IMR-90 (cell line): ENCODE data around the gene SNX11. TPM values are rescaled to one million over a fixed set of nuclear protein-coding genes. Genes with fewer than 3 reads are reported as not detected.
"Not testable (repeated sequence)": the region's sequence is repeated elsewhere in the genome, so short reads cannot be mapped to it uniquely, and the experiment has no call there.

Experiments used
- ATAC-seq: fragments of 200-7000 bp; cut with Tn5 transposase; 2 replicates; pipeline ENCODE4 v1.9.1; 2020; ENCODE audit warnings: low read depth, mild to moderate bottlenecking, moderate library complexity
- BruUV-seq: library from RNA; stranded (reverse); fragments of 400-500 nt; replicated peaks from 2 replicates; lab custom pipeline; 2021; lab: Mats Ljungman, UMichigan
- CTCF ChIA-PET: fragments of 300-600 bp; formaldehyde crosslinking; extraction: SDS; loops from one replicate; lab custom pipeline; 2021; ENCODE audit warnings: antibody characterized with exemption; lab: Yijun Ruan, JAX
- POLR2A ChIA-PET: fragments of 300-600 bp; sonication (Branson Sonifier 250); formaldehyde crosslinking; loops from one replicate; lab custom pipeline; 2022; ENCODE audit warnings: antibody characterized with exemption; ENCODE audit not compliant: unreplicated experiment; lab: Charles Lee
- DNase-seq: peaks from one replicate; pipeline ENCODE4 v3.0.0; 2013
- H2AFZ ChIP-seq: replicated peaks from 2 replicates; pipeline ENCODE3; 2013; ENCODE audit warnings: low read length, mild to moderate bottlenecking; ENCODE audit not compliant: poor library complexity
- H2AK5ac ChIP-seq: 2 replicates; pipeline ENCODE4 v1.6.1; 2013; ENCODE audit warnings: low read depth, low read length, inconsistent platforms
- H2AK9ac ChIP-seq: replicated peaks from 2 replicates; pipeline ENCODE3; 2013; ENCODE audit warnings: mild to moderate bottlenecking, low read depth, low read length, moderate library complexity; ENCODE audit not compliant: poor library complexity
- H2BK120ac ChIP-seq: 2 replicates; pipeline ENCODE4 v1.6.1; 2013; ENCODE audit warnings: low read depth, low read length, inconsistent platforms
- H2BK15ac ChIP-seq: 3 replicates; pipeline ENCODE4 v1.6.1; 2013; ENCODE audit warnings: low read depth, low read length, inconsistent platforms
- H2BK20ac ChIP-seq: 2 replicates; pipeline ENCODE4 v1.6.1; 2013; ENCODE audit warnings: low read depth, mild to moderate bottlenecking, inconsistent platforms, low read length, moderate library complexity
- H2BK5ac ChIP-seq: 2 replicates; pipeline ENCODE4 v1.6.1; 2013; ENCODE audit warnings: mild to moderate bottlenecking, low read depth, low read length, inconsistent platforms; ENCODE audit not compliant: poor library complexity, severe bottlenecking
- H3K14ac ChIP-seq: replicated peaks from 2 replicates; pipeline ENCODE4 v1.6.1; 2013; ENCODE audit warnings: low read depth, low read length, inconsistent platforms
- H3K18ac ChIP-seq: 2 replicates; pipeline ENCODE4 v1.6.1; 2013; ENCODE audit warnings: low read depth, low read length, control low read depth
- H3K23ac ChIP-seq: 2 replicates; pipeline ENCODE4 v1.6.1; 2013; ENCODE audit warnings: low read depth, low read length, inconsistent platforms
- H3K27ac ChIP-seq: 2 replicates; pipeline ENCODE4 v1.5.1; 2013; ENCODE audit warnings: mild to moderate bottlenecking, control low read depth, low read length; ENCODE audit not compliant: insufficient read depth
- H3K27me3 ChIP-seq: 2 replicates; pipeline ENCODE4 v1.6.1; 2013; ENCODE audit warnings: low read length; ENCODE audit not compliant: control insufficient read depth, insufficient read depth
- H3K36me3 ChIP-seq: 2 replicates; pipeline ENCODE4 v1.6.1; 2013; ENCODE audit warnings: low read length, mixed read lengths; ENCODE audit not compliant: control insufficient read depth, insufficient read depth
- H3K4ac ChIP-seq: 2 replicates; pipeline ENCODE4 v1.6.1; 2013; ENCODE audit warnings: low read depth, low read length, inconsistent platforms
- H3K4me1 ChIP-seq: 2 replicates; pipeline ENCODE4 v1.6.1; 2013; ENCODE audit warnings: low read length, mixed read lengths; ENCODE audit not compliant: control insufficient read depth, insufficient read depth
- H3K4me2 ChIP-seq: 2 replicates; pipeline ENCODE4 v1.6.1; 2013; ENCODE audit warnings: low read depth, mild to moderate bottlenecking, control low read depth, low read length, moderate library complexity
- H3K4me3 ChIP-seq: 2 replicates; pipeline ENCODE4 v1.5.1; 2013; ENCODE audit warnings: low read depth, mild to moderate bottlenecking, control low read depth, low read length, moderate library complexity; ENCODE audit not compliant: insufficient read depth
- H3K56ac ChIP-seq: 2 replicates; pipeline ENCODE4 v1.6.1; 2013; ENCODE audit warnings: low read length, inconsistent platforms; ENCODE audit not compliant: insufficient read depth; ENCODE audit errors: extremely low read depth
- H3K79me1 ChIP-seq, 2 experiments: 2 replicates each; pipeline ENCODE4 v1.6.1; 2013; ENCODE audit warnings: low read length in 2 of 2, inconsistent platforms in 1 of 2, low read depth in 1 of 2
- H3K9ac ChIP-seq: 2 replicates; pipeline ENCODE4 v1.6.1; 2013; ENCODE audit warnings: low read depth, low read length, control low read depth
- H3K9me1 ChIP-seq: 2 replicates; pipeline ENCODE4 v1.6.1; 2013; ENCODE audit warnings: low read length, inconsistent platforms; ENCODE audit not compliant: insufficient read depth
- H3K9me3 ChIP-seq: 2 replicates; pipeline ENCODE4 v1.6.1; 2013; ENCODE audit warnings: low read length; ENCODE audit not compliant: control insufficient read depth, insufficient read depth
- H4K20me1 ChIP-seq: 2 replicates; pipeline ENCODE4 v1.6.1; 2013; ENCODE audit warnings: low read length, inconsistent platforms; ENCODE audit not compliant: insufficient read depth
- H4K5ac ChIP-seq: 2 replicates; pipeline ENCODE4 v1.6.1; 2013; ENCODE audit warnings: mild to moderate bottlenecking, low read depth, low read length, control low read depth
- H4K8ac ChIP-seq, 2 experiments: 2 replicates each; pipeline ENCODE4 v1.6.1; 2013; ENCODE audit warnings: low read depth in 2 of 2, low read length in 2 of 2, control low read depth in 1 of 2, inconsistent platforms in 1 of 2
- H4K91ac ChIP-seq: 2 replicates; pipeline ENCODE4 v1.6.1; 2013; ENCODE audit warnings: low read depth, low read length, inconsistent platforms; ENCODE audit not compliant: insufficient read depth
- CEBPB ChIP-seq: IDR thresholded peaks from 2 replicates; pipeline ENCODE4 v1.6.1; 2012; ENCODE audit warnings: low read depth, low read length, improper control_type of control experiment
- WGBS, 2 experiments: methylation state at CpG; one replicate each; pipeline versions ENCODE4 v1.1.5 to v1.1.7; 2013; ENCODE audit warnings: missing lambda C conversion rate in 2 of 2; ENCODE audit not compliant: insufficient read length in 1 of 2; ENCODE audit errors: extremely low coverage in 2 of 2; 5-methylcytosine and 5-hydroxymethylcytosine counted together
- dilution Hi-C: fragments of 300-500 bp; cut with HindIII; formaldehyde crosslinking; loops from one replicate; pipeline ENCODE4 v1.14.3; 2018; ENCODE audit warnings: low sequenced_read_pairs; ENCODE audit not compliant: unreplicated experiment
- in situ Hi-C: fragments of 300-500 bp; cut with MboI; formaldehyde crosslinking; loops from 3 replicates; pipeline ENCODE4 v1.14.3; 2019; ENCODE audit warnings: low sequenced_read_pairs, inconsistent platforms, mixed read lengths
- intact Hi-C: fragments of 100-400 bp; cut with micrococcal nuclease; formaldehyde crosslinking; loops from 2 replicates; pipeline ENCODE4 v1.10.0; 2022
- polyA plus RNA-seq, 3 experiments: library from polyadenylated mRNA; depleted of rRNA; stranded (reverse); fragments of >200 nt; gene quantifications; 2 replicates each; pipeline ENCODE4 v1.2.3, GENCODE V29; 2012; ENCODE audit warnings: low replicate concordance in 1 of 3
- total RNA-seq: library from RNA; depleted of rRNA; stranded (reverse); fragments of >200 nt; gene quantifications from 2 replicates; pipeline ENCODE4 v1.2.3, GENCODE V29; 2012

The SNX11 gene
- total and polyA plus RNA-seq, 2 of the 4 experiments (the other 2 are of a cell fraction) = 14.7 to 16.9 TPM

- Histone ChIP-seq H3K79me1 (peaks cover 30 to 35% of the 10 kb centered on the region in 2 experiments), H3K36me3 (peaks cover 36% of the 10 kb centered on the region)
- H3K9ac ChIP-seq, BruUV-seq, in situ Hi-C loops, H3K4me3 ChIP-seq, H4K8ac ChIP-seq, H3K18ac ChIP-seq, H4K20me1 ChIP-seq, H3K4me2 ChIP-seq, H3K9me1 ChIP-seq, ATAC-seq, H3K23ac ChIP-seq, DNase-seq, H3K27me3 ChIP-seq, dilution Hi-C loops, H2AK9ac ChIP-seq, H2BK15ac ChIP-seq, H2AK5ac ChIP-seq, POLR2A ChIA-PET, H2BK20ac ChIP-seq, H3K4me1 ChIP-seq, H2BK120ac ChIP-seq, H3K4ac ChIP-seq, H3K9me3 ChIP-seq, H3K27ac ChIP-seq, H4K5ac ChIP-seq, H2BK5ac ChIP-seq, H3K14ac ChIP-seq, H3K56ac ChIP-seq, H4K91ac ChIP-seq, H2AFZ ChIP-seq: not testable (repeated sequence)
- CTCF ChIA-PET = interaction anchor here (0.5 to 1.6 kb wide), 3 partner anchors 18 to 48 kb away, joined by 6 to 9 read pairs (median 6); no protein-coding TSS in a partner anchor
- intact Hi-C loops = loop anchor here (1.0 to 2.0 kb wide), 3 partner anchors 36 to 57 kb away; partner anchors contain the start of gene COPZ2
- TF ChIP-seq CEBPB = peak; percentile 46; the same call in 1 of the 2 replicates
- no CpG with 5 or more reads among the region's 5 CpGs for WGBS, 2 experiments
Measured at GRCh38 chr17:48073566-48074094, 33.9 kb upstream of the SNX11 start.
